Measurements from ENCODE around the gene DNASE1L2. TPM values are rescaled to one million over a fixed set of nuclear protein-coding genes. Genes with fewer than 3 reads are reported as not detected.
A peak's percentile ranks its signal among the peaks of the same experiment; 100 is the strongest.

Gene DNASE1L2
- total RNA-seq, 1 experiment from 2014 or later = 1.9 TPM

- DNase-seq (ENCODE audit: low read depth, low spot score) (no peak), ATAC-seq (peak; percentile 26)
- no peak overlapping the region for H2AFZ ChIP-seq (ENCODE audit: low read depth, low read length, poor library complexity, severe bottlenecking)
- peak overlapping the region; percentile 41 to 58 for H3K4me3 ChIP-seq (replicated peaks in 1 of 2; ENCODE audit: low read depth in 1 of 2, low read length in 2 of 2)
- intact Hi-C loops (cut with micrococcal nuclease) = loop anchor here (2.0 to 10.0 kb wide), 2 partner anchors 55 to 309 kb away; partner anchors contain the start of gene ECI1
- peak overlapping the region; percentile 41 for H3K9ac ChIP-seq (ENCODE audit: low read length)
- H3K36me3 ChIP-seq (ENCODE audit: control insufficient read depth in 1 of 2, insufficient read depth in 2 of 2, low read length in 2 of 2) = no peaks in the 10 kb centered on the region
- POLR2A ChIA-PET = interaction anchor here (1.0 to 1.6 kb wide), 4 partner anchors 28 to 56 kb away, joined by 4 to 11 read pairs (median 6); partner anchors contain the start of genes E4F1, ECI1 and TRAF7
- RAD21 ChIA-PET (ENCODE audit: low non-redundant PET in 1 of 2, low total read pairs in 2 of 2, uncharacterized antibody in 2 of 2, unreplicated experiment in 2 of 2) = interaction anchor here (0.6 to 1.6 kb wide), 6 partner anchors 19 to 306 kb away, joined by 3 to 6 read pairs (median 4); partner anchors contain the start of genes ECI1 (in 1 of the 2) and PGP (in 1 of the 2)
- no peaks in the 10 kb centered on the region for H3K79me2 ChIP-seq (ENCODE audit: insufficient read depth, low read length)
- no TSS peak for BruUV-seq (replicated peaks)
- H3K27me3 ChIP-seq (ENCODE audit: insufficient read depth, low read length) = no peaks in the 10 kb centered on the region
- peak overlapping the region; percentile 88 for H3K4me2 ChIP-seq (ENCODE audit: low read length)
- no peak overlapping the region; the same call in 1 of the 2 replicates for H3K27ac ChIP-seq (ENCODE audit: low read depth, low read length)
- no peaks in the 10 kb centered on the region for H3K9me3 ChIP-seq (ENCODE audit: control insufficient read depth in 1 of 2, insufficient read depth in 1 of 2, low read depth in 1 of 2, low read length in 2 of 2)
- H3K9me2 ChIP-seq (ENCODE audit: insufficient read depth) = no peaks in the 10 kb centered on the region
- CTCF ChIA-PET = interaction anchor here (0.5 to 3.5 kb wide), 9 partner anchors 9 to 461 kb away, joined by 3 to 24 read pairs (median 4); partner anchors contain the start of genes ECI1, MLST8, PGP and TBC1D24
- H3K4me1 ChIP-seq (ENCODE audit: control insufficient read depth in 1 of 2, insufficient read depth in 2 of 2, low read length in 2 of 2) = peaks cover 5 to 19% of the 10 kb centered on the region in 2 experiments
- TF ChIP-seq EGR1 (IDR thresholded peaks at IDR 0.05; ENCODE audit: low read depth) (no peak), POLR2A (IDR thresholded peaks at IDR 0.05; ENCODE audit: borderline replicate concordance, extremely low read depth, insufficient read depth, insufficient read length) (no peak), ZFX (IDR thresholded peaks at IDR 0.05) (no peak), TCF7L2 (IDR thresholded peaks at IDR 0.05; ENCODE audit: borderline replicate concordance, extremely low read depth, insufficient read depth, insufficient read length) (no peak), FOSL1 (IDR thresholded peaks at IDR 0.05; ENCODE audit: low read depth) (no peak), EZH2 (IDR thresholded peaks at IDR 0.05) (no peak), SIN3A (IDR thresholded peaks at IDR 0.05; ENCODE audit: low read depth) (no peak), MAX (IDR thresholded peaks at IDR 0.05) (no peak), ZNF274 (IDR thresholded peaks at IDR 0.05; ENCODE audit: low read depth, low read length) (no peak), CEBPB (IDR thresholded peaks at IDR 0.05; ENCODE audit: low read depth) (no peak)
- TF ChIP-seq, protein P1, sequence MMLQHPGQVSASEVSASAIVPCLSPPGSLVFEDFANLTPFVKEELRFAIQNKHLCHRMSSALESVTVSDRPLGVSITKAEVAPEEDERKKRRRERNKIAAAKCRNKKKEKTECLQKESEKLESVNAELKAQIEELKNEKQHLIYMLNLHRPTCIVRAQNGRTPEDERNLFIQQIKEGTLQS (IDR thresholded peaks at IDR 0.05) = no peak
- TF ChIP-seq, protein P2, sequence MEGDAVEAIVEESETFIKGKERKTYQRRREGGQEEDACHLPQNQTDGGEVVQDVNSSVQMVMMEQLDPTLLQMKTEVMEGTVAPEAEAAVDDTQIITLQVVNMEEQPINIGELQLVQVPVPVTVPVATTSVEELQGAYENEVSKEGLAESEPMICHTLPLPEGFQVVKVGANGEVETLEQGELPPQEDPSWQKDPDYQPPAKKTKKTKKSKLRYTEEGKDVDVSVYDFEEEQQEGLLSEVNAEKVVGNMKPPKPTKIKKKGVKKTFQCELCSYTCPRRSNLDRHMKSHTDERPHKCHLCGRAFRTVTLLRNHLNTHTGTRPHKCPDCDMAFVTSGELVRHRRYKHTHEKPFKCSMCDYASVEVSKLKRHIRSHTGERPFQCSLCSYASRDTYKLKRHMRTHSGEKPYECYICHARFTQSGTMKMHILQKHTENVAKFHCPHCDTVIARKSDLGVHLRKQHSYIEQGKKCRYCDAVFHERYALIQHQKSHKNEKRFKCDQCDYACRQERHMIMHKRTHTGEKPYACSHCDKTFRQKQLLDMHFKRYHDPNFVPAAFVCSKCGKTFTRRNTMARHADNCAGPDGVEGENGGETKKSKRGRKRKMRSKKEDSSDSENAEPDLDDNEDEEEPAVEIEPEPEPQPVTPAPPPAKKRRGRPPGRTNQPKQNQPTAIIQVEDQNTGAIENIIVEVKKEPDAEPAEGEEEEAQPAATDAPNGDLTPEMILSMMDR (IDR thresholded peaks at IDR 0.05 in 2 of 3, conservative IDR thresholded peaks at IDR 0.05 in 1 of 3; ENCODE audit: borderline replicate concordance in 1 of 3, insufficient read depth in 1 of 3, low read depth in 2 of 3, low read length in 2 of 3) = no peak
- no peaks in the 10 kb centered on the region for H4K20me1 ChIP-seq (ENCODE audit: insufficient read depth)
Measured at GRCh38 chr16:2195322-2196161, 40.7 kb upstream of the DNASE1L2 start.

Measured in HCT116 (cell line).